ENCODE data around the gene PPARD.

- no peak for TF ChIP-seq POLR2AphosphoS5 (IDR thresholded peaks at IDR 0.05; ENCODE audit: low read depth, low read length)
- TF ChIP-seq PHF8 (CRISPR knock-in tag; IDR thresholded peaks at IDR 0.05), result no peak
- TF ChIP-seq ATF2 (CRISPR knock-in tag; IDR thresholded peaks at IDR 0.05), result no peak
- no peak for TF ChIP-seq KDM1A (CRISPR knock-in tag; IDR thresholded peaks at IDR 0.05)
- no peak for TF ChIP-seq ZNF660 (CRISPR knock-in tag; IDR thresholded peaks at IDR 0.05; ENCODE audit: borderline replicate concordance, low read depth)
- TF ChIP-seq NFYB (CRISPR knock-in tag; IDR thresholded peaks at IDR 0.05), result no peak
- no peak for TF ChIP-seq SMC3 (IDR thresholded peaks at IDR 0.05; ENCODE audit: low read length)
- no peak for TF ChIP-seq NFRKB (IDR thresholded peaks at IDR 0.05)
- TF ChIP-seq ETV6 (CRISPR knock-in tag; conservative IDR thresholded peaks at IDR 0.05), result no peak
- no peak for TF ChIP-seq ZNF75D (CRISPR knock-in tag; IDR thresholded peaks at IDR 0.05; ENCODE audit: borderline replicate concordance)
- no peak for TF ChIP-seq MAFF (IDR thresholded peaks at IDR 0.05; ENCODE audit: low read depth, low read length)
- TF ChIP-seq REST (IDR thresholded peaks at IDR 0.05; ENCODE audit: borderline replicate concordance in 1 of 2, low read depth in 1 of 2, low read length in 2 of 2), result no peak
- TF ChIP-seq ZBTB43 (CRISPR knock-in tag; conservative IDR thresholded peaks at IDR 0.05), result no peak
- TF ChIP-seq ZNF747 (CRISPR knock-in tag; IDR thresholded peaks at IDR 0.05; ENCODE audit: borderline replicate concordance), result no peak
Measured at GRCh38 chr6:35352735-35353134, 10.4 kb downstream of the PPARD start.

All from HepG2 (cell line).